K562 (cell line): ENCODE data around the gene DCAF5.

Experiments used
- NFE2L1 ChIP-seq: fragments of 450-650 bp; IDR thresholded peaks from 2 replicates; pipeline ENCODE4 v1.6.1; 2016; ENCODE audit warnings: missing genetic modification characterization, low read depth, mild to moderate bottlenecking, missing compliant biosample characterization, moderate library complexity, borderline replicate concordance
- ZBTB7A ChIP-seq: IDR thresholded peaks from 2 replicates; pipeline ENCODE4 v1.6.1; 2011; ENCODE audit warnings: low read depth, mild to moderate bottlenecking, low read length, moderate library complexity, borderline replicate concordance; ENCODE audit not compliant: control insufficient read depth
- ZNF512 ChIP-seq: IDR thresholded peaks from 2 replicates; pipeline ENCODE4 v1.6.1; 2016; ENCODE audit warnings: missing genetic modification characterization, missing compliant biosample characterization
- ZZZ3 ChIP-seq: fragments of 450-650 bp; IDR thresholded peaks from 2 replicates; pipeline ENCODE4 v1.6.1; 2016; ENCODE audit warnings: antibody characterized with exemption, mild to moderate bottlenecking, moderate library complexity

GRCh38 chr14:69117020-69117767, 35.7 kb downstream of the DCAF5 start:
- no peak for TF ChIP-seq ZBTB7A
- TF ChIP-seq ZNF512 (tag) = no peak
- no peak for TF ChIP-seq NFE2L1 (tag)
- TF ChIP-seq ZZZ3 = no peak
